GM12892 (cell line): ENCODE measurements around the gene ERH.
"Not testable (repeated sequence)": the region's sequence is repeated elsewhere in the genome, so short reads cannot be mapped to it uniquely, and the experiment has no call there.

Experiments used
- POLR2A ChIP-seq: IDR thresholded peaks from 2 replicates; pipeline ENCODE4 v1.6.1; 2011; ENCODE audit warnings: low read depth, low read length, control low read depth
- POLR2AphosphoS5 ChIP-seq: IDR thresholded peaks from 2 replicates; pipeline ENCODE4 v1.6.1; 2011; ENCODE audit warnings: low read depth, low read length, control low read depth

DNA sequence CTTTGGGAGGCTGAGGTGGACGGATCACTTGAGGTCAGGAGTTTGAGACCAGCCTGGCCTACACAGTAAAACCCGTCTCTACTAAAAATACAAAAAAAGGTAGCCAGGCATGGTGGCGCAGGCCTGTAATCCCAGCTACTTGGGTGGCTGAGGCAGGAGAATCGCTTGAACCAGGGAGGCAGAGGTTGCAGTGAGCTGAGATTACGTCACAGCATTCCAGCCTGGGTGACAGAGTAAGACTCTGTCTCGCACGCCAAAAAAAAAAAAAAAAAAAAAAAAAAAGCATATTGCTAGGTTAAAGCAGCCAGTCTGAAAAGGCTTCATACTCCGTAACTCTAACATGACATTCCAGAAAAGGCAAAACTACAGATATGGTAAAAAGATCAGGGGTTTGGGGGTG is 6.7 kb downstream of the ERH start:
- TF ChIP-seq POLR2A, POLR2AphosphoS5: not testable (repeated sequence)
